Tracheal epithelial cell (primary cell): ENCODE results near the gene SYCN. TPM values are rescaled to one million over a fixed set of nuclear protein-coding genes. Genes with fewer than 3 reads are reported as not detected.

Experiments
- total RNA-seq: library from RNA; depleted of rRNA; stranded (reverse); fragments of >200 nt; gene quantifications from 2 replicates; pipeline ENCODE4 v1.2.1, GENCODE V29; 2014

The SYCN gene, protein sequence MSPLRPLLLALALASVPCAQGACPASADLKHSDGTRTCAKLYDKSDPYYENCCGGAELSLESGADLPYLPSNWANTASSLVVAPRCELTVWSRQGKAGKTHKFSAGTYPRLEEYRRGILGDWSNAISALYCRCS
- total RNA-seq, result not detected in 2 replicates

DNA sequence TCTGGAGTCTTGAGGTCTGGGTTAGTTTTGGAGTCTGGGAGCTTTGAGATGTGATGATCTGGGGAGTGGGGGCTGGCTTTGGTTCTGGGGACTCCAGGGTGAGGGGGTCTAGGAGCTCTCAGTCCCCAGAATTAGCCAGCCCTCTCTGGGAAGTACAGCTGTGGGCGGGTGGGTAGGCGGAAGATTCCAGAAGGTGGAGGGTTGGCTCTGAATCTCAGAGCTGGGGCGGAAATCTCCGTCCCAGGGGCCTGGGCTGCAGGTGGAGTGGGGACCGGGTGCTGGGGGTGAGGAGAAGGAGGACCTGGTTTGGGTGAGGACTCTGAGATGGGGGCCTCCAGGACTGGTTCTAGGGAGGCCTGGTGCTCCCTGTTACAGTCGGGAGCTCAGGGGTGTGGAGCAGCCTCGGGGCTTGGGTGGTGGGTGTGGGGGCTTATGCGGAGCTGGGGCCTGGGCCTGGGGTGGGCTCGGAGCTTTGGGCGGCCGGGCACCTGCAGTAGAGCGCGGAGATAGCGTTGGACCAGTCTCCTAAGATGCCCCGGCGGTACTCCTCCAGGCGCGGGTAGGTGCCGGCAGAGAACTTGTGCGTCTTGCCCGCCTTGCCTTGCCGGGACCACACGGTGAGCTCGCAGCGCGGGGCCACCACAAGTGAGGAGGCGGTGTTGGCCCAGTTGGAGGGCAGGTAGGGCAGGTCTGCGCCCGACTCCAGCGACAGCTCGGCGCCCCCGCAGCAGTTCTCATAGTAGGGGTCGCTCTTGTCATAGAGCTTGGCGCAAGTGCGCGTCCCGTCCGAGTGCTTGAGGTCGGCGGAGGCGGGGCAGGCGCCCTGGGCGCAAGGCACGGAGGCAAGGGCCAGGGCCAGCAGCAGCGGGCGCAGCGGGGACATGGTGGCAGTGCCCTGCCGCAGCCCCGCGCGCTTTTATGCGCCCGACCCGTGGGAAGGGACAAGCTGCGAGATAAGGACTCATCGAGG, at the start of gene SYCN:
Gene SYCN, minus strand, starts transcription at position 892 of the 970 bp plus-strand sequence. Its CDS starts 9 bp downstream, at position 883.

DNA sequence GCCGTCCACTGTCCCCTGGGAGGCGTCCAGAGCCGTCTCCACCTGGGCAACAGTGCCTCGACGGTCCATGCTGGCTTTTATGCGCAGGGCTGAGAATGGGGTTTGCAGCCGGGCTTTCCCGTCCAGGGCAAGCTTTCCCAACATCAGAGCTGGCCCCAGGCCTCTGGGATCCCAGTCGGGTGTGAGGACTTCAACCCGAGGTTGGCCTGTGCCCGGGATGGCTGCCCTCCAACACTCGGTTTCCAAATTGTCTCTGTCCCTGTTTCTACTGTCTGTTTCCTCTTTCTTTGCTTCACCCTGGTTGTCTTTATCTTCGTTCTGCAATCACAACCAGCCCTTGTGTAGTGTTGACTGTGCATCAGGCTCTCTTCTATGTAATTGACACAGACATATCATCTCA, 44.7 kb upstream of the SYCN start, which contains the start of gene IFNL4:
Gene IFNL4, minus strand, starts transcription at position 51 of the 400 bp plus-strand sequence.

DNA sequence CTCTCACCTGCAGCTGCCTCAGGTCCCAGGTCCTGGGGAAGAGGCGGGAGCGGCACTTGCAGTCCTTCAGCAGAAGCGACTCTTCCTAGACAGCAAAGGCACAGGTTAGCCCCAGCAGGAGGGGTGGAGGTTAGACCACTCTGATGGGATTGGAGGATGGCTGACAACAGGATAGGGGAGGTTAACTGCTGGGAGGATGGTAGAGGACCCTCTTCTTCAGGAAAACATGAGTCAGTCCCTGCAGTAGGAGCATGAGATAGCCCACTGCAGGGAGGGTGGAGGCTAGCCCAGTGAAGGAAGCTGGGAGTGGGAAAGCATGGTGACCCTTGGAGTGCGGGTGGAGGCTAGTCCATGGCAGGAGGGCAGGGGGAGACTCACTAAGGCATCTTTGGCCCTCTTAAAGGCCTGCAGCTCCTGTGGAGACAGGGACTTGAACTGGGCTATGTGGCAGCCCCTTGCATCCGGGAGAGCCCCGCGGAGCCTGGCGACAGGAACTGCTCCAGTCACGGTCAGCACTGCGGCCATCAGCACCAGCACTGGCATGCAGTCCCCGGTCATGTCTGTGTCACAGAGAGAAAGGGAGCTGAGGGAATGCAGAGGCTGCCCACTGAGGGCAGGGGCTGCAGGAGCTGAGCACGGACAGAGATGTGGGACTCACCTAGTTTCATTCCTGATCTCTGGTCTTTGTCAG, 40.5 kb upstream of the SYCN start, which contains the start of gene IFNL3:
Gene IFNL3, minus strand, starts transcription at position 597 of the 691 bp plus-strand sequence. Its CDS starts 39 bp downstream, at position 558.

DNA sequence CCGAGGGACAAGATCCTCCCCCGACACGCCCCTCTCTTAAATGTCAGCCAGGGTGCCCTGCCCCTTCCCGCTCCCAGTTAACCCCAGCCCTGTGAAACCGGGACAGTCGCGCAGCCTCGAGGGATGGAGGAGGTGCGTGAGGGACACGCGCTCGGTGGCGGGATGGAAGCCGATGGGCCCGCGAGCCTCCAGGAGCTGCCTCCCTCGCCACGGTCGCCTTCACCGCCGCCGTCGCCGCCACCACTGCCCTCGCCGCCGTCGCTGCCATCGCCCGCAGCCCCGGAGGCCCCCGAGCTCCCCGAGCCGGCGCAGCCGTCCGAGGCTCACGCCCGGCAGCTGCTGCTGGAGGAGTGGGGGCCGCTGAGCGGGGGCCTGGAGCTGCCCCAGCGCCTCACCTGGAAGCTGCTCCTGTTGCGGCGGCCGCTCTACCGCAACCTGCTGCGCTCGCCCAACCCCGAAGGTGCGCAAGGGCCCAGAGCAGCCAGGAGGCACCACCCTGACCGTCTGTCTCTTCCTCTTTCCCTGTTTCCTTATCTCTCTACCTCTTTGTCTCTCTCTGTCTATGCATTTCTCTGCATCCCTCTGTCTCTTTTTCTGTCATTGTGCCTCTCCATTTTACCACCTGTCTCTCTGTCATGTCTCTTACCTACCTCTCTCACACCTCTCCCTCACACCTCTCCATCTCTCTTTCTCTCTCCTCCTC, 7.1 kb downstream of the SYCN start, which contains the start of gene NCCRP1:
Gene NCCRP1, plus strand, starts transcription at position 105 of the 703 bp plus-strand sequence. Its CDS starts 19 bp downstream, at position 124.

Other genes with a start within 250 kb of the SYCN start
- gene FBXO17, start 228.5 kb downstream of the SYCN start, total RNA-seq, result 24.3 and 27.7 TPM in 2 replicates
- 4.9 and 9.6 TPM in 2 replicates for gene FBXO27, start 171.7 kb downstream of the SYCN start, total RNA-seq
- 0.43 and 1.4 TPM in 2 replicates for gene ACP7, start 119.9 kb downstream of the SYCN start, total RNA-seq
- gene PAK4, start 78.5 kb downstream of the SYCN start, total RNA-seq, result 5.5 and 9.2 TPM in 2 replicates
- 4.8 and 9.4 TPM in 2 replicates for gene NCCRP1, start 7.3 kb downstream of the SYCN start, total RNA-seq
- gene IFNL3, start 40.7 kb upstream of the SYCN start, total RNA-seq, result not detected in 2 replicates
- gene IFNL4, start 44.6 kb upstream of the SYCN start, total RNA-seq, result not detected in 2 replicates
- not detected in 2 replicates for gene IFNL2, start 64.1 kb upstream of the SYCN start, total RNA-seq
- not detected in 2 replicates for gene IFNL1, start 92.1 kb upstream of the SYCN start, total RNA-seq
- 0.24 and 0.43 TPM in 2 replicates for gene LRFN1, start 116.6 kb upstream of the SYCN start, total RNA-seq
- gene GMFG, start 131.8 kb upstream of the SYCN start, total RNA-seq, result not detected in 2 replicates
- gene SAMD4B, start 138.2 kb upstream of the SYCN start, total RNA-seq, result 31.5 and 37.6 TPM in 2 replicates
- 11.1 and 23.6 TPM in 2 replicates for gene PAF1, start 186.8 kb upstream of the SYCN start, total RNA-seq
- gene MED29, start 187.1 kb upstream of the SYCN start, total RNA-seq, result 9.8 and 10.4 TPM in 2 replicates
- gene ZFP36, start 202.6 kb upstream of the SYCN start, total RNA-seq, result 5.8 TPM in 2 replicates
- gene PLEKHG2, start 208.4 kb upstream of the SYCN start, total RNA-seq, result 3.6 and 8.2 TPM in 2 replicates
- 72.5 and 139 TPM in 2 replicates for gene RPS16, start 231.7 kb upstream of the SYCN start, total RNA-seq
- 28.1 and 48.0 TPM in 2 replicates for gene SUPT5H, start 241.3 kb upstream of the SYCN start, total RNA-seq